Fibroblast of lung (primary cell): ENCODE data around the gene DDOST.

Source experiments
- EZH2 ChIP-seq: IDR thresholded peaks from 2 replicates; pipeline ENCODE4 v1.5.1; 2012; ENCODE audit warnings: low read length, control low read depth, mild to moderate bottlenecking; ENCODE audit errors: missing control alignments
- TF ChIP-seq, protein P1 (sequence below), 2 donors: IDR thresholded peaks in 1 of 2; conservative IDR thresholded peaks in 1 of 2; 1 replicate in 1 of 2; 2 replicates in 1 of 2; pipeline ENCODE4 v1.5.1; 2011 to 2012; ENCODE audit warnings: low read length in 2 of 2, control low read depth in 1 of 2, inconsistent platforms in 1 of 2, low read depth in 1 of 2, mild to moderate bottlenecking in 1 of 2

DNA sequence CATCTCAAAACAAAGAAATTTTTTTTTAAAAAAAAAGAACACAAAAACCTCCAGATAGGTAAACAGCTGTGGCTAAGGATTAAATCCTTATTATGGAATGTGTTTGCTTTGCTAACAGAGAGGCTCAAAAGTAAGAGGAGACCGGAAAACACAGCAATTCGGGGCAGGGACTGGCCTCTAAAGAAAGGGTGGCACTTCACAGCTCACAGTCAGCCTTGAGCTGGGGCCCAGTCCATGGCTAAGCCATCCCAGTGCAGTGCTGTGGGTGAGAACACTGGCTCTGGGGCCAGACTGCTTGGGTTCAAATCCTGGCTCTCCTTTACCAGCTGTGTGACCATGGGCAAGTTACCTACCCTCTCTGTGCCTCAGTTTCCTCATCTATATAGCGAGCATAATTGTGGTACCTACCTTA, 28.5 kb upstream of the DDOST start:
- TF ChIP-seq, protein P1, sequence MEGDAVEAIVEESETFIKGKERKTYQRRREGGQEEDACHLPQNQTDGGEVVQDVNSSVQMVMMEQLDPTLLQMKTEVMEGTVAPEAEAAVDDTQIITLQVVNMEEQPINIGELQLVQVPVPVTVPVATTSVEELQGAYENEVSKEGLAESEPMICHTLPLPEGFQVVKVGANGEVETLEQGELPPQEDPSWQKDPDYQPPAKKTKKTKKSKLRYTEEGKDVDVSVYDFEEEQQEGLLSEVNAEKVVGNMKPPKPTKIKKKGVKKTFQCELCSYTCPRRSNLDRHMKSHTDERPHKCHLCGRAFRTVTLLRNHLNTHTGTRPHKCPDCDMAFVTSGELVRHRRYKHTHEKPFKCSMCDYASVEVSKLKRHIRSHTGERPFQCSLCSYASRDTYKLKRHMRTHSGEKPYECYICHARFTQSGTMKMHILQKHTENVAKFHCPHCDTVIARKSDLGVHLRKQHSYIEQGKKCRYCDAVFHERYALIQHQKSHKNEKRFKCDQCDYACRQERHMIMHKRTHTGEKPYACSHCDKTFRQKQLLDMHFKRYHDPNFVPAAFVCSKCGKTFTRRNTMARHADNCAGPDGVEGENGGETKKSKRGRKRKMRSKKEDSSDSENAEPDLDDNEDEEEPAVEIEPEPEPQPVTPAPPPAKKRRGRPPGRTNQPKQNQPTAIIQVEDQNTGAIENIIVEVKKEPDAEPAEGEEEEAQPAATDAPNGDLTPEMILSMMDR (conservative IDR thresholded peaks at IDR 0.05 in 1 of 2, IDR thresholded peaks at IDR 0.05 in 1 of 2; ENCODE audit: low read depth in 1 of 2, low read length in 2 of 2), result no peak
- TF ChIP-seq EZH2, result no peak
